Karpas-422 (cell line): ENCODE data around the gene PRKG1. TPM values are rescaled to one million over a fixed set of nuclear protein-coding genes. Genes with fewer than 3 reads are reported as not detected.
"Not testable (repeated sequence)": the region's sequence is repeated elsewhere in the genome, so short reads cannot be mapped to it uniquely, and the experiment has no call there.

Experiments used
- DNase-seq: peaks from one replicate; pipeline ENCODE4 v3.0.0-alpha.2; 2015
- H2AFZ ChIP-seq: fragments of 200-600 bp; sonication (generic); 2 replicates; pipeline ENCODE4 v1.6.1; 2014; ENCODE audit warnings: antibody characterized with exemption, low read length, mixed read lengths
- H3K27ac ChIP-seq: fragments of 200-600 bp; sonication (generic); 2 replicates; pipeline ENCODE4 v1.5.1; 2014; ENCODE audit warnings: mild to moderate bottlenecking, low read length, moderate library complexity
- H3K27me3 ChIP-seq: fragments of 200-600 bp; sonication (generic); 2 replicates; pipeline ENCODE4 v1.6.1; 2014; ENCODE audit warnings: low read length, mixed read lengths
- H3K36me3 ChIP-seq: fragments of 200-600 bp; sonication (generic); 2 replicates; pipeline ENCODE4 v1.6.1; 2014; ENCODE audit warnings: low read length, mixed read lengths; ENCODE audit not compliant: insufficient read depth
- H3K4me1 ChIP-seq: fragments of 200-600 bp; sonication (generic); 2 replicates; pipeline ENCODE4 v1.6.1; 2014; ENCODE audit warnings: mild to moderate bottlenecking, low read length, mixed read lengths
- H3K4me2 ChIP-seq: fragments of 200-600 bp; sonication (generic); 2 replicates; pipeline ENCODE4 v1.6.1; 2014; ENCODE audit warnings: low read length, low read depth, mild to moderate bottlenecking; ENCODE audit not compliant: poor library complexity, severe bottlenecking
- H3K4me3 ChIP-seq: fragments of 200-600 bp; sonication (generic); 2 replicates; pipeline ENCODE4 v1.5.1; 2014; ENCODE audit warnings: mild to moderate bottlenecking, antibody characterized with exemption, low read length, mixed read lengths
- H3K79me2 ChIP-seq: fragments of 200-600 bp; sonication (generic); 2 replicates; pipeline ENCODE4 v1.6.1; 2014; ENCODE audit warnings: mild to moderate bottlenecking, low read length, mixed read lengths
- H3K9ac ChIP-seq: fragments of 200-600 bp; sonication (generic); 2 replicates; pipeline ENCODE4 v1.6.0; 2014; ENCODE audit warnings: low read length
- H3K9me2 ChIP-seq: fragments of 200-600 bp; sonication (generic), shearing (Covaris generic); replicated peaks from 2 replicates; pipeline ENCODE4 v1.6.0; 2014; ENCODE audit warnings: mild to moderate bottlenecking, low read length, moderate library complexity; ENCODE audit not compliant: insufficient read depth
- H3K9me3 ChIP-seq: fragments of 300-700, 200-600 bp; sonication (generic); 2 replicates; pipeline ENCODE4 v1.6.1; 2014; ENCODE audit warnings: low read length, mixed read lengths
- H4K20me1 ChIP-seq: fragments of 200-600 bp; sonication (generic); 2 replicates; pipeline ENCODE4 v1.6.1; 2014; ENCODE audit warnings: mild to moderate bottlenecking, antibody characterized with exemption, low read length, low read depth; ENCODE audit not compliant: insufficient read depth
- total RNA-seq: library from RNA; depleted of rRNA; stranded (reverse); fragments of >200 nt; shearing (Covaris generic); gene quantifications from 2 replicates; pipeline ENCODE4 v1.2.3, GENCODE V29; 2014; ENCODE audit warnings: low replicate concordance

Gene PRKG1
- total RNA-seq, 1 experiment from 2014 or later: not detected

GRCh38 chr10:51325649-51326048 is 251.4 kb downstream of the PRKG1 start:
- no peaks in the 10 kb centered on the region for H3K36me3 ChIP-seq
- no peaks in the 10 kb centered on the region for H3K9me2 ChIP-seq
- no peaks in the 10 kb centered on the region for H3K27me3 ChIP-seq
- H4K20me1 ChIP-seq: no peaks in the 10 kb centered on the region
- H3K4me1 ChIP-seq: no peaks in the 10 kb centered on the region
- 0 out of 2 replicates have a peak, but pooled peaks cover 4% of the 10 kb centered on the region for H3K9me3 ChIP-seq
- no peak overlapping the region for H3K9ac ChIP-seq
- no peak overlapping the region for H3K4me2 ChIP-seq
- no peaks in the 10 kb centered on the region for H3K79me2 ChIP-seq
- no peak overlapping the region for H3K4me3 ChIP-seq
- no peak overlapping the region for H2AFZ ChIP-seq
- DNase-seq: no peak
- no peak overlapping the region for H3K27ac ChIP-seq

- no peaks in the 10 kb centered on the region for H4K20me1 ChIP-seq
- no peaks in the 10 kb centered on the region for H3K36me3 ChIP-seq
- no peak overlapping the region for H3K4me2 ChIP-seq
- H2AFZ ChIP-seq: no peak overlapping the region
- H3K27ac ChIP-seq: no peak overlapping the region
- no peak overlapping the region for H3K9ac ChIP-seq
- no peak for DNase-seq
- no peaks in the 10 kb centered on the region for H3K9me2 ChIP-seq
- H3K9me3 ChIP-seq: peaks cover 8% of the 10 kb centered on the region; the same call in 1 of the 2 replicates
- H3K79me2 ChIP-seq: no peaks in the 10 kb centered on the region
- no peak overlapping the region for H3K4me3 ChIP-seq
- no peaks in the 10 kb centered on the region for H3K4me1 ChIP-seq
- no peaks in the 10 kb centered on the region for H3K27me3 ChIP-seq
Measured at GRCh38 chr10:51326174-51326573, 251.9 kb downstream of the PRKG1 start.

- no peaks in the 10 kb centered on the region for H3K27me3 ChIP-seq
- H3K4me2 ChIP-seq: no peak overlapping the region
- no peaks in the 10 kb centered on the region for H3K9me2 ChIP-seq
- no peak for DNase-seq
- H2AFZ ChIP-seq: no peak overlapping the region
- H3K9ac ChIP-seq: no peak overlapping the region
- no peak overlapping the region for H3K27ac ChIP-seq
- H3K79me2 ChIP-seq: no peaks in the 10 kb centered on the region
- peaks cover 13% of the 10 kb centered on the region; the same call in 1 of the 2 replicates for H3K9me3 ChIP-seq
- H4K20me1 ChIP-seq: no peaks in the 10 kb centered on the region
- no peak overlapping the region for H3K4me3 ChIP-seq
- no peaks in the 10 kb centered on the region for H3K4me1 ChIP-seq
- no peaks in the 10 kb centered on the region for H3K36me3 ChIP-seq
Measured at GRCh38 chr10:51327432-51327831, 253.1 kb downstream of the PRKG1 start.

- no peak for DNase-seq
Measured at GRCh38 chr10:51340366-51340765, 266.1 kb downstream of the PRKG1 start.

GRCh38 chr10:51340845-51341610 is 266.7 kb downstream of the PRKG1 start:
- Histone ChIP-seq H3K27ac (no peak overlapping the region), H4K20me1 (no peaks in the 10 kb centered on the region), H3K79me2 (no peaks in the 10 kb centered on the region), H3K9ac (no peak overlapping the region), H3K4me1 (no peaks in the 10 kb centered on the region), H3K4me3 (no peak overlapping the region), H3K9me3 (no peaks in the 10 kb centered on the region; the same call in 1 of the 2 replicates), H3K4me2 (no peak overlapping the region), H2AFZ (no peak overlapping the region), H3K36me3 (no peaks in the 10 kb centered on the region), H3K9me2 (0 out of 2 replicates have a peak, but pooled peaks cover 5% of the 10 kb centered on the region), H3K27me3 (no peaks in the 10 kb centered on the region)
- no peak for DNase-seq

More at GRCh38 chr10:51340366-51340765, 266.1 kb downstream of the PRKG1 start:
- H3K4me2 ChIP-seq: no peak overlapping the region
- no peaks in the 10 kb centered on the region for H3K27me3 ChIP-seq
- no peak overlapping the region for H3K27ac ChIP-seq
- H3K79me2 ChIP-seq: no peaks in the 10 kb centered on the region
- no peaks in the 10 kb centered on the region for H3K36me3 ChIP-seq
- H4K20me1 ChIP-seq: no peaks in the 10 kb centered on the region
- H3K9ac ChIP-seq: no peak overlapping the region
- no peak overlapping the region for H2AFZ ChIP-seq
- H3K9me3 ChIP-seq: no peaks in the 10 kb centered on the region; the same call in 1 of the 2 replicates
- H3K4me1 ChIP-seq: no peaks in the 10 kb centered on the region
- H3K4me3 ChIP-seq: no peak overlapping the region
- H3K9me2 ChIP-seq: 0 out of 2 replicates have a peak, but pooled peaks cover 5% of the 10 kb centered on the region

GRCh38 chr10:51341745-51342144 is 267.5 kb downstream of the PRKG1 start:
- not testable (repeated sequence) for H3K9me3 ChIP-seq

GRCh38 chr10:51342381-51342780 is 268.1 kb downstream of the PRKG1 start:
- no peaks in the 10 kb centered on the region for H3K9me3 ChIP-seq
- no peak overlapping the region for H2AFZ ChIP-seq
- no peak overlapping the region for H3K9ac ChIP-seq
- DNase-seq: no peak
- no peak overlapping the region for H3K4me2 ChIP-seq
- no peaks in the 10 kb centered on the region for H4K20me1 ChIP-seq
- no peaks in the 10 kb centered on the region for H3K27me3 ChIP-seq
- H3K9me2 ChIP-seq: 0 out of 2 replicates have a peak, but pooled peaks cover 5% of the 10 kb centered on the region
- H3K27ac ChIP-seq: no peak overlapping the region
- no peaks in the 10 kb centered on the region for H3K4me1 ChIP-seq
- H3K36me3 ChIP-seq: no peaks in the 10 kb centered on the region
- H3K79me2 ChIP-seq: no peaks in the 10 kb centered on the region
- H3K4me3 ChIP-seq: no peak overlapping the region

More at GRCh38 chr10:51341745-51342144, 267.5 kb downstream of the PRKG1 start:
- not testable (repeated sequence) for H3K4me3 ChIP-seq, H3K36me3 ChIP-seq, H2AFZ ChIP-seq, H4K20me1 ChIP-seq, H3K27me3 ChIP-seq, H3K9ac ChIP-seq, DNase-seq, H3K4me1 ChIP-seq, H3K9me2 ChIP-seq, H3K79me2 ChIP-seq, H3K27ac ChIP-seq, H3K4me2 ChIP-seq

GRCh38 chr10:51343391-51343790 is 269.1 kb downstream of the PRKG1 start:
- H3K36me3 ChIP-seq: no peaks in the 10 kb centered on the region
- no peaks in the 10 kb centered on the region for H3K4me1 ChIP-seq
- no peak overlapping the region for H3K27ac ChIP-seq
- H3K27me3 ChIP-seq: no peaks in the 10 kb centered on the region
- H3K9me3 ChIP-seq: no peaks in the 10 kb centered on the region
- no peak overlapping the region for H2AFZ ChIP-seq
- H3K4me2 ChIP-seq: no peak overlapping the region
- no peak overlapping the region for H3K4me3 ChIP-seq
- H3K9me2 ChIP-seq: 0 out of 2 replicates have a peak, but pooled peaks cover 5% of the 10 kb centered on the region
- no peaks in the 10 kb centered on the region for H3K79me2 ChIP-seq
- no peak overlapping the region for H3K9ac ChIP-seq
- no peaks in the 10 kb centered on the region for H4K20me1 ChIP-seq
- DNase-seq: no peak
